Endodermal cell (in vitro differentiated cells): Measurements from ENCODE around the gene LAP3. TPM values are rescaled to one million over a fixed set of nuclear protein-coding genes. Genes with fewer than 3 reads are reported as not detected.

Experiments used
- DNase-seq: peaks from one replicate; pipeline ENCODE4 v3.0.0-alpha.2; 2017
- H3K27ac ChIP-seq: 2 replicates; pipeline ENCODE4 v1.5.1; 2013; ENCODE audit warnings: mild to moderate bottlenecking, low read depth, low read length, moderate library complexity
- H3K27me3 ChIP-seq: 2 replicates; pipeline ENCODE4 v1.6.1; 2013; ENCODE audit warnings: mild to moderate bottlenecking, low read length, moderate library complexity; ENCODE audit not compliant: insufficient read depth, control insufficient read depth, poor library complexity, severe bottlenecking
- H3K36me3 ChIP-seq: 2 replicates; pipeline ENCODE4 v1.7.0; 2013; ENCODE audit warnings: mild to moderate bottlenecking, low read length, moderate library complexity; ENCODE audit not compliant: control insufficient read depth, insufficient read depth
- H3K4me1 ChIP-seq: one replicate; pipeline ENCODE4 v1.7.0; 2013; ENCODE audit warnings: low read length; ENCODE audit not compliant: control insufficient read depth, insufficient read depth
- H3K4me3 ChIP-seq: 2 replicates; pipeline ENCODE4 v1.5.1; 2013; ENCODE audit warnings: mild to moderate bottlenecking, low read length, moderate library complexity
- H3K9ac ChIP-seq: 2 replicates; pipeline ENCODE4 v1.6.1; 2013; ENCODE audit warnings: mild to moderate bottlenecking, low read length, moderate library complexity; ENCODE audit not compliant: poor library complexity, severe bottlenecking; ENCODE audit errors: extremely low read depth
- H3K9me3 ChIP-seq: 2 replicates; pipeline ENCODE4 v1.6.1; 2013; ENCODE audit warnings: mild to moderate bottlenecking, low read length, moderate library complexity; ENCODE audit not compliant: control insufficient read depth
- H3K27ac Mint-ChIP-seq: 2 replicates; pipeline ENCODE4 v1.8.0; 2020; ENCODE audit warnings: mixed read lengths
- H3K27me3 Mint-ChIP-seq: 2 replicates; pipeline ENCODE4 v1.8.0; 2021; ENCODE audit warnings: mild to moderate bottlenecking, mixed read lengths; ENCODE audit not compliant: insufficient read depth
- H3K36me3 Mint-ChIP-seq: 2 replicates; pipeline ENCODE4 v1.8.0; 2020; ENCODE audit warnings: low read depth, mixed read lengths
- H3K4me1 Mint-ChIP-seq: 2 replicates; pipeline ENCODE4 v1.8.0; 2020; ENCODE audit warnings: mixed read lengths
- H3K4me3 Mint-ChIP-seq: 2 replicates; pipeline ENCODE4 v1.8.0; 2020; ENCODE audit warnings: mild to moderate bottlenecking, moderate library complexity, mixed read lengths
- H3K9me3 Mint-ChIP-seq: 2 replicates; pipeline ENCODE4 v1.8.0; 2020; ENCODE audit warnings: mild to moderate bottlenecking, mixed read lengths
- CTCF ChIP-seq: fragments of 200-600 bp; sonication (generic); conservative IDR thresholded peaks from 2 replicates; pipeline ENCODE4 v1.5.0; 2021; ENCODE audit warnings: antibody characterized with exemption, mild to moderate bottlenecking
- WGBS, 2 experiments: methylation state at CpG; one replicate each; pipeline versions ENCODE4 v1.1.5 to v1.1.7; 2013; ENCODE audit warnings: missing lambda C conversion rate in 2 of 2, mixed read lengths in 1 of 2; ENCODE audit not compliant: insufficient coverage in 1 of 2, insufficient read length in 1 of 2; 5-methylcytosine and 5-hydroxymethylcytosine counted together
- total RNA-seq, 2 donors: library from RNA; stranded (reverse); fragmentation: NEBNext Ultra II Directional in 1 of 2; extraction: Animal tissue kit (Norgen Biotek cat#: 25700) in 1 of 2; gene quantifications; 2 replicates in 1 of 2; 3 replicates in 1 of 2; pipeline ENCODE4 v1.2.1, GENCODE V29; 2021

Gene LAP3
- total RNA-seq, 2 donors from 2014 or later = 34.3 to 39.9 TPM

- no peak for DNase-seq
Observed at GRCh38 chr4:17556498-17556897, 20.5 kb upstream of the LAP3 start.

GRCh38 chr4:17557880-17558279 lies 19.1 kb upstream of the LAP3 start:
- H3K9me3 Mint-ChIP-seq = no peaks in the 10 kb centered on the region
- Histone ChIP-seq H3K9me3 (no peaks in the 10 kb centered on the region), H3K36me3 (no peaks in the 10 kb centered on the region), H3K9ac (no peak overlapping the region), H3K27me3 (peaks cover 14% of the 10 kb centered on the region), H3K4me3 (no peak overlapping the region), H3K27ac (no peak overlapping the region), H3K4me1 (no peaks in the 10 kb centered on the region)
- peaks cover 14% of the 10 kb centered on the region for H3K4me1 Mint-ChIP-seq
- H3K27ac Mint-ChIP-seq = no peak overlapping the region
- DNase-seq = no peak
- H3K4me3 Mint-ChIP-seq = no peak overlapping the region
- TF ChIP-seq CTCF = no peak
- 80 to 100% methylated on average over 3 to 4 of the region's 5 CpGs for WGBS, 2 experiments
- H3K36me3 Mint-ChIP-seq = no peaks in the 10 kb centered on the region
- H3K27me3 Mint-ChIP-seq = peaks cover 19% of the 10 kb centered on the region

More at GRCh38 chr4:17556498-17556897, 20.5 kb upstream of the LAP3 start:
- no peak for TF ChIP-seq CTCF
- no peaks in the 10 kb centered on the region for H3K36me3 ChIP-seq
- H3K27ac ChIP-seq = no peak overlapping the region
- no peak overlapping the region for H3K4me3 Mint-ChIP-seq
- H3K27ac Mint-ChIP-seq = no peak overlapping the region
- no peak overlapping the region for H3K9ac ChIP-seq
- H3K4me3 ChIP-seq = no peak overlapping the region
- no peaks in the 10 kb centered on the region for H3K9me3 Mint-ChIP-seq
- no peaks in the 10 kb centered on the region for H3K4me1 ChIP-seq
- no peaks in the 10 kb centered on the region for H3K9me3 ChIP-seq
- H3K27me3 Mint-ChIP-seq = peaks cover 30% of the 10 kb centered on the region
- peaks cover 12% of the 10 kb centered on the region for H3K4me1 Mint-ChIP-seq
- H3K27me3 ChIP-seq = peaks cover 14% of the 10 kb centered on the region
- H3K36me3 Mint-ChIP-seq = no peaks in the 10 kb centered on the region

- H3K27me3 Mint-ChIP-seq = peaks cover 18% of the 10 kb centered on the region
- Histone ChIP-seq H3K9me3 (no peaks in the 10 kb centered on the region), H3K27me3 (peaks cover 14% of the 10 kb centered on the region), H3K4me1 (no peaks in the 10 kb centered on the region), H3K9ac (no peak overlapping the region), H3K27ac (no peak overlapping the region), H3K4me3 (no peak overlapping the region), H3K36me3 (no peaks in the 10 kb centered on the region)
- no peaks in the 10 kb centered on the region for H3K36me3 Mint-ChIP-seq
- no peak for DNase-seq
- peaks cover 14% of the 10 kb centered on the region for H3K4me1 Mint-ChIP-seq
- H3K27ac Mint-ChIP-seq = no peak overlapping the region
- no peaks in the 10 kb centered on the region for H3K9me3 Mint-ChIP-seq
- WGBS, 2 experiments = 92 to 100% methylated on average over 2 to 4 of the region's 4 CpGs
- H3K4me3 Mint-ChIP-seq = no peak overlapping the region
- no peak for TF ChIP-seq CTCF
Observed at GRCh38 chr4:17558941-17559708, 17.9 kb upstream of the LAP3 start.
